ENCODE data around the gene CRABP1.

CRABP1 gene

DNA sequence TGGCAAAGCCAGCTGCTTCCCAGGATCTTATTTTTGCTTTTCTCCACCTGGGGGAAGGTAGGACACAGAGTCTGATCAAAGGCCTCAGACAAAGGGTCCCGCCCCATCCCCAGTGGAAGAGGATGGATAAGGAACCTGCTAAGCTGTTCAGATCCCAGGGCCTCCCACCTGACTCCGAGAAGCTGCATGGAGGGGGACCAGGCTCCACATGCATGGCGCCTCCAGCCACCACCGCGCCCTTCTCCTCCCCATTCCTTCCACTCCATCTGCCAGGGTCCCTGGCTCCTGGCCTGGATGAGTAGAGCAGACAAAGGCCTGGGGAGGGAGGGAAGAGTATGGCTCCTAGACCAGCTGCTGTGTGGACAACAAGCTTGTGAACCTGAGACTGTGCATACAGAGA is 20.0 kb upstream of the CRABP1 start:
- H3K27me3 ChIP-seq (ENCODE audit: control insufficient read depth, insufficient read depth, low read length), result no peaks in the 10 kb centered on the region
- H3K4me1 ChIP-seq, result no peaks in the 10 kb centered on the region
- H3K9ac ChIP-seq, result no peak overlapping the region
- no peak overlapping the region for H3K4me3 ChIP-seq (ENCODE audit: low read depth, low read length)
- H3K36me3 ChIP-seq (ENCODE audit: control insufficient read depth, insufficient read depth, low read length), result no peaks in the 10 kb centered on the region
- H3K79me2 ChIP-seq, result no peaks in the 10 kb centered on the region
- H3K9me3 ChIP-seq (ENCODE audit: control insufficient read depth, low read length), result no peaks in the 10 kb centered on the region
- H3K27ac ChIP-seq, result no peak overlapping the region
- TF ChIP-seq, protein P1, sequence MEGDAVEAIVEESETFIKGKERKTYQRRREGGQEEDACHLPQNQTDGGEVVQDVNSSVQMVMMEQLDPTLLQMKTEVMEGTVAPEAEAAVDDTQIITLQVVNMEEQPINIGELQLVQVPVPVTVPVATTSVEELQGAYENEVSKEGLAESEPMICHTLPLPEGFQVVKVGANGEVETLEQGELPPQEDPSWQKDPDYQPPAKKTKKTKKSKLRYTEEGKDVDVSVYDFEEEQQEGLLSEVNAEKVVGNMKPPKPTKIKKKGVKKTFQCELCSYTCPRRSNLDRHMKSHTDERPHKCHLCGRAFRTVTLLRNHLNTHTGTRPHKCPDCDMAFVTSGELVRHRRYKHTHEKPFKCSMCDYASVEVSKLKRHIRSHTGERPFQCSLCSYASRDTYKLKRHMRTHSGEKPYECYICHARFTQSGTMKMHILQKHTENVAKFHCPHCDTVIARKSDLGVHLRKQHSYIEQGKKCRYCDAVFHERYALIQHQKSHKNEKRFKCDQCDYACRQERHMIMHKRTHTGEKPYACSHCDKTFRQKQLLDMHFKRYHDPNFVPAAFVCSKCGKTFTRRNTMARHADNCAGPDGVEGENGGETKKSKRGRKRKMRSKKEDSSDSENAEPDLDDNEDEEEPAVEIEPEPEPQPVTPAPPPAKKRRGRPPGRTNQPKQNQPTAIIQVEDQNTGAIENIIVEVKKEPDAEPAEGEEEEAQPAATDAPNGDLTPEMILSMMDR (IDR thresholded peaks at IDR 0.05), result no peak
- H3K4me2 ChIP-seq (ENCODE audit: low read length), result no peak overlapping the region
- H2AFZ ChIP-seq, result no peak overlapping the region

DNA sequence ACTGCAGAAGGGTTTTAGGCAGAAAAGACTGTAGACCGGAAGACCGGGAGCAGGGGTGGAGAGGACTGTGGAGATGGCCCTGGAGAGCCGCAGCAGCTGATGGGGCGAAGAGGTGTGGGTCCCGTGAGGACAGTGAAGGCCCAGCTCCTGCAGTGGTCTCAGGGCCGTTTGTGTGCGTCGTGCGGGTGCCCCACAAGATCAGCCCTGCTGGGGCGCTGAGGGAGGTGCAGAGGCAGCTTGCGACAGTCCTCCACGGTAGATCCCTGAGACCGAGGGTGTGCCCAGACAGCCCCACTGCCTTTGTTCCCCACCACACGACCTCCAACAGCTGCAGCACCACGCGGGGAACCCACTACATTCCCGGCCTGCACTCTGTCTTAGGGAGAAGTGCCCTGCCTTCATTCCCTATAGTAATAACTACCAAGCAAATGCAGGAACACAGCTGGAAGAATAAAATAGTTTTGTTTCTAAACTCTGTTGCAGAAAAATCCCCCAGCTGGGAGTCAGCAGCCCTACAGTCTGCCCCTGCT is 19.0 kb upstream of the CRABP1 start:
- Histone ChIP-seq H3K27me3 (ENCODE audit: control insufficient read depth, insufficient read depth, low read length) (no peaks in the 10 kb centered on the region), H3K36me3 (ENCODE audit: control insufficient read depth, insufficient read depth, low read length) (no peaks in the 10 kb centered on the region), H3K4me2 (ENCODE audit: low read length) (no peak overlapping the region), H3K27ac (no peak overlapping the region), H3K79me2 (no peaks in the 10 kb centered on the region), H2AFZ (no peak overlapping the region), H3K4me3 (ENCODE audit: low read depth, low read length) (no peak overlapping the region), H3K4me1 (no peaks in the 10 kb centered on the region), H3K9me3 (ENCODE audit: control insufficient read depth, low read length) (no peaks in the 10 kb centered on the region), H3K9ac (no peak overlapping the region)
- TF ChIP-seq, protein P1 (IDR thresholded peaks at IDR 0.05), result no peak

DNA sequence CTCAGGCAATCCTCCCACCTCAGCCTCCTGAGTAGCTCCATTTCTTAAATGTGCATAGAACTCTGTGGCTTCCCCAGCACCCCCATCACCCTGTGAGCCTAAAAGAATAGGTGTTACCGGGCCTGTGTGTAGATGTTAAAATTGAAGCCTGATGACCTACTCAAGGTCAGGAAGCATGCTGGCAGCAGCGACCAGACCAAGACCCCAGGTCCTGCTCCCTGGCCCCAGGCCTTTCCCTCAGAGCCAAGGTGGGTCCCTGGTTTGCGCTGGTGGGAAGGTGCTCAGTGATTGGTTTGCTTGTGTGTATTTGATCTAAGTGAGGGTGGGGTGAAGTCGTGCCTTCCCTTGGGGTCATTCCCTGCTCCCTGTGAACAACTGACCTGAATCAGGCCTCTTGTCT is 18.4 kb upstream of the CRABP1 start:
- H3K4me2 ChIP-seq (ENCODE audit: low read length), result no peak overlapping the region
- H3K79me2 ChIP-seq, result no peaks in the 10 kb centered on the region
- H3K36me3 ChIP-seq (ENCODE audit: control insufficient read depth, insufficient read depth, low read length), result no peaks in the 10 kb centered on the region
- H3K27me3 ChIP-seq (ENCODE audit: control insufficient read depth, insufficient read depth, low read length), result no peaks in the 10 kb centered on the region
- TF ChIP-seq, protein P1 (IDR thresholded peaks at IDR 0.05), result no peak
- H3K9ac ChIP-seq, result no peak overlapping the region
- H3K4me1 ChIP-seq, result no peaks in the 10 kb centered on the region
- no peak overlapping the region for H2AFZ ChIP-seq
- H3K9me3 ChIP-seq (ENCODE audit: control insufficient read depth, low read length), result no peaks in the 10 kb centered on the region
- H3K27ac ChIP-seq, result no peak overlapping the region
- no peak overlapping the region for H3K4me3 ChIP-seq (ENCODE audit: low read depth, low read length)

DNA sequence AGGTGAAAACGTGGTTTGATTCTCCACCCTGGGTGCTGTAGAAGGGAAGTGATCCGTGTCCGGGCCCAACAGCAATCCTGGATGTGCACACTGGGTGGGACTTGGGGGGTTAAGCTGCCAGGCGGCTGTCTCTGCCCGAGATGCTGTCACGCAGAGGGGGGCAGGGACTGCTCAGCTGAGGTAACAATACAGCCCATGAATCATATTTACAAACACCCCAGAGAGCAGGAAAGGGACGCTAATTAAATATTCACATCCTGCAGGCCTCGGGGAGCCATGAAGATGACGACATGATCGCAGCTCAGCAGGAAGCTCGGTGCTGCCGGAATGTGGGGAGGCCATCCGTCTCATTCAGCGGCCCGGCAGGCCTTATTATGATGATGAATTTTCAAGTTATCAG is 17.9 kb upstream of the CRABP1 start:
- no peaks in the 10 kb centered on the region for H3K9me3 ChIP-seq (ENCODE audit: control insufficient read depth, low read length)
- TF ChIP-seq, protein P1 (IDR thresholded peaks at IDR 0.05), result no peak
- no peaks in the 10 kb centered on the region for H3K36me3 ChIP-seq (ENCODE audit: control insufficient read depth, insufficient read depth, low read length)
- H3K4me3 ChIP-seq (ENCODE audit: low read depth, low read length), result no peak overlapping the region
- no peak overlapping the region for H3K9ac ChIP-seq
- no peak overlapping the region for H3K27ac ChIP-seq
- no peaks in the 10 kb centered on the region for H3K27me3 ChIP-seq (ENCODE audit: control insufficient read depth, insufficient read depth, low read length)
- no peaks in the 10 kb centered on the region for H3K4me1 ChIP-seq
- no peak overlapping the region for H2AFZ ChIP-seq
- no peak overlapping the region for H3K4me2 ChIP-seq (ENCODE audit: low read length)
- no peaks in the 10 kb centered on the region for H3K79me2 ChIP-seq

DNA sequence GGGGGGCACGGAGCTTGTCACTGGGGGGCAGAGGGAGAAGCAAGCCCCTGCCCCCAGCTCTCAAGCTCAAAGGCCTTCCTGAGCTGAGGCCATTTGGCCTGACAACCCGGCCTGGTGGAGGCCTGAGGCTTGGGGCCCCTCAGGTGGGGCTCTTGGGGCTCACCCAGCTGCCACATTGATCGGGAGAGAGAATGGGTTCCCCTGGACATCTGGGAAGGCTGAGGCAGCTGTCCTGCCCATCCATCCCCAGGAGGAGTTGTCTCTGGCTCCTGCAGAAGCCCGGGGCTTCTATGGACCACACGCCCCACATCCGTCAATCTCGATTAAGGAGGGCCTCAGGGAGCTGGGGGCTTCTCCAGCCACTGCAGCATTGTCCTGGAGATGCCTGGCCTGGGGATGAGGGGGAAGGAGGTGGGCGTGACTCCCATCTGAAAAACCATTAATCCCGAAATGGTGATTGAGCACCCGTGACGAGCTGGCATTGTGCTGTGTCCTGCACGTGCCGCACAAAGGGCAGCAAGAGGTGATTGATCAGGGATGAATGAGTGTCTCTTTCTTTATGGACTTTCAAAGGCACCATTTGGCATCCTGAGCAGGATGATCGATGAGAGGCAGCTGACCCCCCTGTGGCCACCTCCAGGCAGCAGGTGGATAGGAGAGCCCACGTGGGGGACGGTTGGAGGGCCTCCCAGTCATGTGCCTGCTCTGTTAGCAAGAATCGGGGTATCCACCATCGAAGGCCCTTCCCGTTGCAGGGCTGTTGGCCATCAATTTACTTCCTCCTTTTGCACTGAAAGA is 17.2 kb upstream of the CRABP1 start:
- no peak overlapping the region for H3K27ac ChIP-seq
- no peaks in the 10 kb centered on the region for H3K9me3 ChIP-seq (ENCODE audit: control insufficient read depth, low read length)
- H2AFZ ChIP-seq, result no peak overlapping the region
- H3K79me2 ChIP-seq, result no peaks in the 10 kb centered on the region
- no peak overlapping the region for H3K4me3 ChIP-seq (ENCODE audit: low read depth, low read length)
- H3K4me1 ChIP-seq, result no peaks in the 10 kb centered on the region
- H3K27me3 ChIP-seq (ENCODE audit: control insufficient read depth, insufficient read depth, low read length), result no peaks in the 10 kb centered on the region
- no peak overlapping the region for H3K9ac ChIP-seq
- TF ChIP-seq, protein P1 (IDR thresholded peaks at IDR 0.05), result no peak
- H3K4me2 ChIP-seq (ENCODE audit: low read length), result no peak overlapping the region
- H3K36me3 ChIP-seq (ENCODE audit: control insufficient read depth, insufficient read depth, low read length), result no peaks in the 10 kb centered on the region
